ENCODE results near the gene SERINC2. TPM values are rescaled to one million over a fixed set of nuclear protein-coding genes. Genes with fewer than 3 reads are reported as not detected.

The SERINC2 gene
- total and polyA plus RNA-seq, 9 of the 15 experiments (the other 6 are each of a cell fraction or from before 2014, with no cell fraction given): 0.07 to 1.2 (median 0.70) TPM; not detected in 2

DNA sequence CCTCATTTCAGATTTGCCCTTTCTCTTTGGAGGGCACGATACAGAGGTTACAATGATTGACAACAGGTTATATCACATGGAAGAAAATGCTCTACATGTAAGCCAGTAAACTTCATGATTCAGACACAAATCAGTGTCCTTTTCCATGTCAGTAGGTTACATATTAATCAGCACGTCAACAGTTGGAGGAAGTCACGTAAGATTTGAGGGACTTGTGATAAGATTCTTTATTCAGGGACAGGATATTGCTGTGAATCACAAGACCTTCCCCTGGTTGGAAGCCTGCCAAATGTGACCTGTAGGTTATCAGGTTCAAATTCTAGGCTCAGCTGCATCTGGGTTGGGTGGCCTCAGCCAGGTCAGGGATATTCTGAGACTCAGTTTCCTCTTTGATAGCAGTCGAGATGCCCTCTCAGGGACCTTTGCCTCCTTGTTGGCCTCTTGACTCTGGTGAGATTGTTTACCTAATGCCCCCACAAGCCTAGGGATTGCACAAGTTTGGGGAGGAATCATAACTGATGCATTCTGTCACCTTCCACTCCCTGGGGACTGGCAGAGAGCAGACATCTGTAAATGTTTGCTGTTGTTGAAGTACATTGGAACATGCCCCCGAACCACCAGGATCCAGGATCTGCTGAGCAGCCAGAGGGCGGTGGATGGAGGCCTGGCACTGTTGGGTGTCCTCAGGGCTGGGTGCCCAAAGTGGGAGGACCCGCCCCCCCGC is 31.9 kb downstream of the SERINC2 start (continued):
- TF ChIP-seq SETDB1 (IDR thresholded peaks at IDR 0.05; ENCODE audit: low read length): no peak
- 0 out of 2 replicates have a peak, but pooled peaks have one; percentile 54 for TF ChIP-seq HMG20A (CRISPR knock-in tag; conservative IDR thresholded peaks at IDR 0.05)
- TF ChIP-seq CXXC5 (CRISPR knock-in tag; IDR thresholded peaks at IDR 0.05): no peak
- TF ChIP-seq TFE3 (CRISPR knock-in tag; IDR thresholded peaks at IDR 0.05): peak; percentile 20; the same call in 1 of the 2 replicates
- TF ChIP-seq, protein P1, sequence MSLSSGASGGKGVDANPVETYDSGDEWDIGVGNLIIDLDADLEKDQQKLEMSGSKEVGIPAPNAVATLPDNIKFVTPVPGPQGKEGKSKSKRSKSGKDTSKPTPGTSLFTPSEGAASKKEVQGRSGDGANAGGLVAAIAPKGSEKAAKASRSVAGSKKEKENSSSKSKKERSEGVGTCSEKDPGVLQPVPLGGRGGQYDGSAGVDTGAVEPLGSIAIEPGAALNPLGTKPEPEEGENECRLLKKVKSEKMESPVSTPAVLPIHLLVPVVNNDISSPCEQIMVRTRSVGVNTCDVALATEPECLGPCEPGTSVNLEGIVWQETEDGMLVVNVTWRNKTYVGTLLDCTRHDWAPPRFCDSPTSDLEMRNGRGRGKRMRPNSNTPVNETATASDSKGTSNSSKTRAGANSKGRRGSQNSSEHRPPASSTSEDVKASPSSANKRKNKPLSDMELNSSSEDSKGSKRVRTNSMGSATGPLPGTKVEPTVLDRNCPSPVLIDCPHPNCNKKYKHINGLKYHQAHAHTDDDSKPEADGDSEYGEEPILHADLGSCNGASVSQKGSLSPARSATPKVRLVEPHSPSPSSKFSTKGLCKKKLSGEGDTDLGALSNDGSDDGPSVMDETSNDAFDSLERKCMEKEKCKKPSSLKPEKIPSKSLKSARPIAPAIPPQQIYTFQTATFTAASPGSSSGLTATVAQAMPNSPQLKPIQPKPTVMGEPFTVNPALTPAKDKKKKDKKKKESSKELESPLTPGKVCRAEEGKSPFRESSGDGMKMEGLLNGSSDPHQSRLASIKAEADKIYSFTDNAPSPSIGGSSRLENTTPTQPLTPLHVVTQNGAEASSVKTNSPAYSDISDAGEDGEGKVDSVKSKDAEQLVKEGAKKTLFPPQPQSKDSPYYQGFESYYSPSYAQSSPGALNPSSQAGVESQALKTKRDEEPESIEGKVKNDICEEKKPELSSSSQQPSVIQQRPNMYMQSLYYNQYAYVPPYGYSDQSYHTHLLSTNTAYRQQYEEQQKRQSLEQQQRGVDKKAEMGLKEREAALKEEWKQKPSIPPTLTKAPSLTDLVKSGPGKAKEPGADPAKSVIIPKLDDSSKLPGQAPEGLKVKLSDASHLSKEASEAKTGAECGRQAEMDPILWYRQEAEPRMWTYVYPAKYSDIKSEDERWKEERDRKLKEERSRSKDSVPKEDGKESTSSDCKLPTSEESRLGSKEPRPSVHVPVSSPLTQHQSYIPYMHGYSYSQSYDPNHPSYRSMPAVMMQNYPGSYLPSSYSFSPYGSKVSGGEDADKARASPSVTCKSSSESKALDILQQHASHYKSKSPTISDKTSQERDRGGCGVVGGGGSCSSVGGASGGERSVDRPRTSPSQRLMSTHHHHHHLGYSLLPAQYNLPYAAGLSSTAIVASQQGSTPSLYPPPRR (CRISPR knock-in tag; IDR thresholded peaks at IDR 0.05; ENCODE audit: borderline replicate concordance): no peak
- TF ChIP-seq CHCHD3 (CRISPR knock-in tag; IDR thresholded peaks at IDR 0.05): no peak
- TF ChIP-seq JUND (IDR thresholded peaks at IDR 0.05; ENCODE audit: borderline replicate concordance, low read depth, low read length): no peak
- TF ChIP-seq JUND (tag; IDR thresholded peaks at IDR 0.05; ENCODE audit: borderline replicate concordance, low read depth, low read length): 0 out of 3 replicates have a peak, but pooled peaks have one; percentile 18
- TF ChIP-seq HNRNPLL (IDR thresholded peaks at IDR 0.05; ENCODE audit: low read depth, low read length, poor library complexity, severe bottlenecking): no peak
- TF ChIP-seq ATF1 (CRISPR knock-in tag; IDR thresholded peaks at IDR 0.05): no peak
- TF ChIP-seq ATF1 (tag; IDR thresholded peaks at IDR 0.05): no peak
- TF ChIP-seq TFAM (CRISPR knock-in tag; conservative IDR thresholded peaks at IDR 0.05): no peak
- peak; percentile 68 to 80; a peak in 3 of 4 replicates for TF ChIP-seq KDM1A (IDR thresholded peaks at IDR 0.05)
- no peak for TF ChIP-seq MAFG (tag; conservative IDR thresholded peaks at IDR 0.05)
- TF ChIP-seq MXD1 (CRISPR knock-in tag; IDR thresholded peaks at IDR 0.05; ENCODE audit: borderline replicate concordance, poor library complexity, severe bottlenecking): no peak
- TF ChIP-seq CEBPG (CRISPR knock-in tag; IDR thresholded peaks at IDR 0.05): no peak
- TF ChIP-seq CEBPG (tag; conservative IDR thresholded peaks at IDR 0.05 in 1 of 2, IDR thresholded peaks at IDR 0.05 in 1 of 2): no peak; a peak in 1 of 4 replicates
- no peak for TF ChIP-seq NCOA2 (IDR thresholded peaks at IDR 0.05; ENCODE audit: partially characterized antibody in 2 of 2)

Data from K562 (cell line).